Natural killer cell (primary cell): ENCODE results near the gene OTULIN. TPM values are rescaled to one million over a fixed set of nuclear protein-coding genes. Genes with fewer than 3 reads are reported as not detected.

ENCODE experiments used
- ATAC-seq, 3 donors: fragments of 150-1000 bp in 2 of 3; fragments of 200-7000 bp in 1 of 3; cut with Tn5 transposase; 1 replicate in 1 of 3; 2 replicates in 2 of 3; pipeline ENCODE4 v1.10.0; 2021; ENCODE audit warnings: mild to moderate bottlenecking in 2 of 3, moderate library complexity in 2 of 3
- DNase-seq, 2 donors: peaks; one replicate each; pipeline versions ENCODE4 v3.0.0 to v3.0.0-alpha.2; 2013 to 2021; ENCODE audit warnings: mixed read lengths in 1 of 2
- H3K27ac ChIP-seq: one replicate; pipeline ENCODE4 v1.5.1; 2013; ENCODE audit warnings: mild to moderate bottlenecking, low read length
- H3K27me3 ChIP-seq: one replicate; pipeline ENCODE4 v1.6.1; 2013; ENCODE audit warnings: low read length; ENCODE audit not compliant: control insufficient read depth, insufficient read depth
- H3K36me3 ChIP-seq: one replicate; pipeline ENCODE4 v1.6.1; 2013; ENCODE audit warnings: low read length; ENCODE audit not compliant: control insufficient read depth, insufficient read depth
- H3K4me1 ChIP-seq: one replicate; pipeline ENCODE4 v1.6.1; 2013; ENCODE audit warnings: low read length; ENCODE audit not compliant: control insufficient read depth, insufficient read depth
- H3K4me3 ChIP-seq: one replicate; pipeline ENCODE4 v1.5.1; 2013; ENCODE audit warnings: low read length
- H3K9me3 ChIP-seq: one replicate; pipeline ENCODE4 v1.6.1; 2013; ENCODE audit warnings: low read length; ENCODE audit not compliant: control insufficient read depth, insufficient read depth
- H3K27ac Mint-ChIP-seq, 2 donors: one replicate each; pipeline ENCODE4 v1.8.0; 2022; ENCODE audit warnings: mild to moderate bottlenecking in 2 of 2, mixed read lengths in 2 of 2, moderate library complexity in 1 of 2
- H3K27me3 Mint-ChIP-seq, 2 donors: one replicate each; pipeline ENCODE4 v1.8.0; 2022; ENCODE audit warnings: low read depth in 2 of 2, mixed read lengths in 2 of 2
- H3K36me3 Mint-ChIP-seq: one replicate; pipeline ENCODE4 v1.8.0; 2022; ENCODE audit warnings: mixed read lengths
- H3K4me1 Mint-ChIP-seq, 2 donors: one replicate each; pipeline ENCODE4 v1.8.0; 2022; ENCODE audit warnings: mixed read lengths in 2 of 2
- H3K4me3 Mint-ChIP-seq: one replicate; pipeline ENCODE4 v1.8.0; 2022; ENCODE audit warnings: mild to moderate bottlenecking, moderate library complexity, mixed read lengths
- H3K9me3 Mint-ChIP-seq, 2 donors: one replicate each; pipeline ENCODE4 v1.8.0; 2022; ENCODE audit warnings: mixed read lengths in 2 of 2
- WGBS: methylation state at CpG from one replicate; pipeline ENCODE4 v1.1.7; 2013; ENCODE audit warnings: missing lambda C conversion rate; ENCODE audit not compliant: insufficient coverage; 5-methylcytosine and 5-hydroxymethylcytosine counted together
- intact Hi-C: fragments of 100-400 bp; cut with micrococcal nuclease; formaldehyde crosslinking; loops from one replicate; pipeline ENCODE4 v1.14.2; 2022
- total RNA-seq, 4 donors: library from RNA; stranded (reverse); fragments of 120-200 nt in 1 of 4; gene quantifications; one replicate each; pipeline versions ENCODE4 v1.2.3 to v1.2.4, GENCODE V29; 2013 to 2022
- TF ChIP-seq, protein P1 (sequence below): fragments of 200-600 bp; IDR thresholded peaks from one replicate; pipeline ENCODE4 v1.8.0; 2022; ENCODE audit warnings: antibody characterized with exemption

The OTULIN gene
- total RNA-seq, 3 donors from 2014 or later (not counting 1 experiment from before 2014, with no cell fraction given): 96.5 to 166 (median 102) TPM

DNA sequence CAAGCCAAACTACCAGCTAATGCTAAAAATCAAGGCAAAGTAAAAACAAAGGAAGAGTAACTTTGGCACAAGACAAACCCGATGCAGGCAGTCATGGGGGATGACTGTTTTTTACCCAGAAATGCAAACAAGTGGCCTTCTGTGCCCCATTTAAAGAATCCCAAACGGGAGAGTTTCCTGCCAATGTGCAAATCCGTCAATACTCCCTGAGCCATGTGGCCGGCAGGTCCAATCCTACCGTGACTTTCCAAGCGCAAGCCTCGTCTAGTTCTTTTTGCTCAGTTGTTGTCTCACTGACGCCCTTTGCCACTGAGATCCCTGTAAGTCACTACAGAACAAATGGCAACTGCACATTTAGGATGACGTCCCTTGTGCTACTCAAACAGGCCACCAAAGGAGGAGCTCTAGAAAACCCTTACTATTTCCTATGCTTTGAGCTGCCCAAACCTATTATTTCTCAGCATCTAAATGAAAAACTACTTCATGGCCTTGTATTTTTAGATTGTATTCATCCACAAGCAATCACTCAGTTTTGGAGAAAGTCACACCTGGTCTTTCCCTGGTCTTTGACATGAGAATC lies 43.4 kb downstream of the OTULIN start:
- Histone ChIP-seq H3K9me3 (no peaks in the 10 kb centered on the region), H3K27ac (no peak overlapping the region), H3K36me3 (peaks cover 41% of the 10 kb centered on the region), H3K27me3 (no peaks in the 10 kb centered on the region), H3K4me3 (no peak overlapping the region), H3K4me1 (peaks cover 24% of the 10 kb centered on the region)
- H3K36me3 Mint-ChIP-seq: peaks cover 15% of the 10 kb centered on the region
- no peaks in the 10 kb centered on the region for H3K9me3 Mint-ChIP-seq
- TF ChIP-seq, protein P1, sequence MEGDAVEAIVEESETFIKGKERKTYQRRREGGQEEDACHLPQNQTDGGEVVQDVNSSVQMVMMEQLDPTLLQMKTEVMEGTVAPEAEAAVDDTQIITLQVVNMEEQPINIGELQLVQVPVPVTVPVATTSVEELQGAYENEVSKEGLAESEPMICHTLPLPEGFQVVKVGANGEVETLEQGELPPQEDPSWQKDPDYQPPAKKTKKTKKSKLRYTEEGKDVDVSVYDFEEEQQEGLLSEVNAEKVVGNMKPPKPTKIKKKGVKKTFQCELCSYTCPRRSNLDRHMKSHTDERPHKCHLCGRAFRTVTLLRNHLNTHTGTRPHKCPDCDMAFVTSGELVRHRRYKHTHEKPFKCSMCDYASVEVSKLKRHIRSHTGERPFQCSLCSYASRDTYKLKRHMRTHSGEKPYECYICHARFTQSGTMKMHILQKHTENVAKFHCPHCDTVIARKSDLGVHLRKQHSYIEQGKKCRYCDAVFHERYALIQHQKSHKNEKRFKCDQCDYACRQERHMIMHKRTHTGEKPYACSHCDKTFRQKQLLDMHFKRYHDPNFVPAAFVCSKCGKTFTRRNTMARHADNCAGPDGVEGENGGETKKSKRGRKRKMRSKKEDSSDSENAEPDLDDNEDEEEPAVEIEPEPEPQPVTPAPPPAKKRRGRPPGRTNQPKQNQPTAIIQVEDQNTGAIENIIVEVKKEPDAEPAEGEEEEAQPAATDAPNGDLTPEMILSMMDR: no peak
- no peak overlapping the region for H3K4me3 Mint-ChIP-seq
- intact Hi-C loops: loop anchor here (5.0 kb wide), 1 partner anchor 41 kb away; no protein-coding TSS in a partner anchor
- H3K27me3 Mint-ChIP-seq: no peaks in the 10 kb centered on the region
- DNase-seq (peak in 1 of 2 donors; percentile 52), ATAC-seq (no peak)
- 97% methylated on average over 9 of the region's 9 CpGs for WGBS
- peaks cover 43 to 64% of the 10 kb centered on the region in 2 donors for H3K4me1 Mint-ChIP-seq
- H3K27ac Mint-ChIP-seq: peak overlapping the region; percentile 88 to 91

DNA sequence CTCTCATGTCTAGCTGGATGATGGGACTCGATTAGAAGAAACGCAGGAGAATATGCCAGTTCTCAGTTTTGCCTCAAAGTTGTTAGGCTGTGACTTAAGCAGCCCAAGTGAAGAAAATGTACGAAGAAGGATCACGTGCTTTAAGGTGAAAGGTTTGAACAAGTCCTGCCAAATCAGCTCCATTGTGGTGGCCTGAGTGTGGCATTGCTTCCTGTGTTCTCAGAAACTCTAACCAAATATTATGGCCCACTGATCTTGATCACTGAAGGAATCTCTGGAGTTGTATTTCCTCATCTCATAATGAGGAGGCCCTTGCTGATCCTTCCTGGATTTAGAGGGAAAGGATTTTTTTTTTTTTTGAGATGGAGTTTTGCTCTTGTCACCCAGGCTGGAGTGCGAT lies 44.0 kb downstream of the OTULIN start:
- no peak overlapping the region for H3K4me3 Mint-ChIP-seq
- H3K36me3 ChIP-seq: peaks cover 47% of the 10 kb centered on the region
- H3K4me1 Mint-ChIP-seq: peaks cover 36 to 58% of the 10 kb centered on the region in 2 donors
- peak overlapping the region; percentile 88 to 91 for H3K27ac Mint-ChIP-seq
- no peaks in the 10 kb centered on the region for H3K9me3 ChIP-seq
- TF ChIP-seq, protein P1: no peak
- H3K27ac ChIP-seq: peak overlapping the region; percentile 19
- ATAC-seq (no peak), DNase-seq (no peak)
- no peak overlapping the region for H3K4me3 ChIP-seq
- no peaks in the 10 kb centered on the region for H3K27me3 ChIP-seq
- 62% methylated on average over 4 of the region's 5 CpGs for WGBS
- intact Hi-C loops: loop anchor here (5.0 kb wide), 1 partner anchor 41 kb away; no protein-coding TSS in a partner anchor
- no peaks in the 10 kb centered on the region for H3K27me3 Mint-ChIP-seq
- H3K36me3 Mint-ChIP-seq: peaks cover 15% of the 10 kb centered on the region
- H3K4me1 ChIP-seq: peaks cover 23% of the 10 kb centered on the region
- H3K9me3 Mint-ChIP-seq: no peaks in the 10 kb centered on the region

DNA sequence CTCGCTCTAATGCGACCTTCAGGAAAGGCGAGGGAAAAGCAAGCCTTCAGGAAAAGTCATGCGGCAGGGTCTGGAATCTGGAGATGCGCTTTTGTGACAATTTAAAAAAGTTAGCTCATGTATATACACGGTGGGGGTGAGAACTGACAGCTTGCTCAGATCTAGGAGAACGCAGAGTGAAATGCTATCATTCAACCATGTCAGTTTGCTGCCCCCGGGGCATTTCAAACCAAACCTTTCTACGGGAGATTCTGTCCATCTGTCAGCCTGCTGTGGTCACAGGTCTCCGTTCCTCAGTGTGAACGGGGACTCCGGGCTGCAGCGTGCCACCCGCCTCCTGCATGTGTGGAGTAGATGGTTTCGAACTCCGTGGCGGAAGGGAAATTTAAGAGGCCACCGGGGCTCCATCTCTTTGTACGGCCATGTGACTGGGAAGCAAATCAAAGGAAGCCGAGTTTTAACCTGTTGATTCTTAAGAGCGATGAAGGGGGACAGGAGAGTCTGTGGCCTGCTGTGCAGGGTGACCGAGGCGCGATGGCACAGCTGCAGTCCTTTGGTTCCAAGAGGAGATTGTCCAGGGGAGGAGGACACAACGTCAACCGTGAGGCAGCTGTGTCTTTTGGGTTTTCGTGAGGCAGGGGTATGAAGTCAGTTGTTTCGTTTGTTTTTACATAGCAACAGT lies 45.9 kb downstream of the OTULIN start:
- ATAC-seq: no peak
- intact Hi-C loops: no loop called here
- H3K27me3 Mint-ChIP-seq: no peaks in the 10 kb centered on the region
- no peak overlapping the region for H3K4me3 Mint-ChIP-seq
- Histone ChIP-seq H3K27ac (no peak overlapping the region), H3K4me3 (no peak overlapping the region), H3K27me3 (no peaks in the 10 kb centered on the region), H3K9me3 (no peaks in the 10 kb centered on the region), H3K4me1 (peaks cover 23% of the 10 kb centered on the region), H3K36me3 (peaks cover 60% of the 10 kb centered on the region)
- no peaks in the 10 kb centered on the region for H3K9me3 Mint-ChIP-seq
- WGBS: 97% methylated on average over 28 of the region's 28 CpGs
- DNase-seq: no peak
- H3K4me1 Mint-ChIP-seq: peaks cover 30 to 51% of the 10 kb centered on the region in 2 donors
- TF ChIP-seq, protein P1: no peak
- H3K36me3 Mint-ChIP-seq: peaks cover 15% of the 10 kb centered on the region
- peak overlapping the region; percentile 56 to 65 for H3K27ac Mint-ChIP-seq
